H9 (cell line): ENCODE data around the gene PDE5A. TPM values are rescaled to one million over a fixed set of nuclear protein-coding genes. Genes with fewer than 3 reads are reported as not detected.

Experiments used
- DNase-seq: peaks from one replicate; pipeline ENCODE4 v3.0.0-alpha.2; 2017
- H2AFZ ChIP-seq: one replicate; pipeline ENCODE4 v1.6.1; 2013; ENCODE audit warnings: mild to moderate bottlenecking, low read length, control low read depth, moderate library complexity
- H2AK5ac ChIP-seq: 2 replicates; pipeline ENCODE4 v1.6.1; 2013; ENCODE audit warnings: low read length, control low read depth, mixed read lengths; ENCODE audit not compliant: insufficient read length
- H2BK120ac ChIP-seq: one replicate; pipeline ENCODE4 v1.6.1; 2013; ENCODE audit warnings: low read depth, mild to moderate bottlenecking, low read length, control low read depth, inconsistent platforms; ENCODE audit not compliant: poor library complexity, severe bottlenecking
- H2BK12ac ChIP-seq: 2 replicates; pipeline ENCODE4 v1.6.1; 2013; ENCODE audit warnings: low read length, control low read depth, mixed read lengths, low read depth; ENCODE audit not compliant: insufficient read length
- H2BK15ac ChIP-seq: 2 replicates; pipeline ENCODE4 v1.6.1; 2013; ENCODE audit warnings: low read depth, low read length, control low read depth
- H2BK20ac ChIP-seq: one replicate; pipeline ENCODE4 v1.6.1; 2013; ENCODE audit warnings: low read depth, mild to moderate bottlenecking, low read length, control low read depth, inconsistent platforms; ENCODE audit not compliant: poor library complexity, severe bottlenecking
- H2BK5ac ChIP-seq: 2 replicates; pipeline ENCODE4 v1.6.1; 2013; ENCODE audit warnings: low read length, control low read depth, mixed read lengths; ENCODE audit not compliant: insufficient read length
- H3K14ac ChIP-seq: 2 replicates; pipeline ENCODE4 v1.6.1; 2013; ENCODE audit warnings: low read length, control low read depth; ENCODE audit not compliant: insufficient read depth
- H3K18ac ChIP-seq: 2 replicates; pipeline ENCODE4 v1.6.1; 2013; ENCODE audit warnings: low read depth, mild to moderate bottlenecking, mixed read lengths, low read length, control low read depth; ENCODE audit not compliant: insufficient read length
- H3K23ac ChIP-seq: 2 replicates; pipeline ENCODE4 v1.6.1; 2013; ENCODE audit warnings: low read length, control low read depth, mixed read lengths, low read depth; ENCODE audit not compliant: insufficient read length
- H3K23me2 ChIP-seq: 2 replicates; pipeline ENCODE4 v1.6.1; 2013; ENCODE audit warnings: low read depth, mild to moderate bottlenecking, mixed read lengths, low read length, control low read depth; ENCODE audit not compliant: insufficient read length, poor library complexity, severe bottlenecking
- H3K27ac ChIP-seq: 2 replicates; pipeline ENCODE4 v1.5.1; 2013; ENCODE audit warnings: low read length, control low read depth, mixed read lengths, low read depth; ENCODE audit not compliant: insufficient read length
- H3K27me3 ChIP-seq: 2 replicates; pipeline ENCODE4 v1.6.1; 2013; ENCODE audit warnings: low read length, control low read depth, inconsistent platforms; ENCODE audit not compliant: insufficient read depth
- H3K4ac ChIP-seq: 2 replicates; pipeline ENCODE4 v1.6.1; 2013; ENCODE audit warnings: low read depth, mild to moderate bottlenecking, control low read depth, inconsistent platforms, low read length, moderate library complexity
- H3K4me1 ChIP-seq: 2 replicates; pipeline ENCODE4 v1.6.1; 2013; ENCODE audit warnings: low read length, control low read depth, inconsistent platforms; ENCODE audit not compliant: insufficient read depth
- H3K4me2 ChIP-seq: 2 replicates; pipeline ENCODE4 v1.6.1; 2013; ENCODE audit warnings: low read length, control low read depth, mixed read lengths; ENCODE audit not compliant: insufficient read length, insufficient read depth
- H3K56ac ChIP-seq: 2 replicates; pipeline ENCODE4 v1.6.1; 2013; ENCODE audit warnings: low read depth, mild to moderate bottlenecking, mixed read lengths, low read length, control low read depth; ENCODE audit not compliant: insufficient read length
- H3K79me1 ChIP-seq: 2 replicates; pipeline ENCODE4 v1.6.1; 2013; ENCODE audit warnings: low read depth, mild to moderate bottlenecking, moderate library complexity, low read length, control low read depth, inconsistent platforms; ENCODE audit not compliant: insufficient read depth, poor library complexity, severe bottlenecking
- H3K79me2 ChIP-seq: 2 replicates; pipeline ENCODE4 v1.6.1; 2013; ENCODE audit warnings: low read length, control low read depth, inconsistent platforms; ENCODE audit not compliant: insufficient read depth
- H3K9ac ChIP-seq: 2 replicates; pipeline ENCODE4 v1.6.1; 2013; ENCODE audit warnings: low read length, control low read depth, mixed read lengths; ENCODE audit not compliant: insufficient read length; ENCODE audit errors: extremely low read depth
- H3K9me3 ChIP-seq: one replicate; pipeline ENCODE4 v1.6.1; 2013; ENCODE audit warnings: low read depth, low read length, inconsistent platforms; ENCODE audit not compliant: control insufficient read depth
- H3T11ph ChIP-seq: one replicate; pipeline ENCODE4 v1.6.1; 2013; ENCODE audit warnings: mild to moderate bottlenecking, low read length, control low read depth, inconsistent platforms
- H4K20me1 ChIP-seq: one replicate; pipeline ENCODE4 v1.6.1; 2013; ENCODE audit not compliant: control insufficient read depth, insufficient read length, insufficient read depth
- H4K5ac ChIP-seq: 2 replicates; pipeline ENCODE4 v1.6.1; 2013; ENCODE audit warnings: low read depth, mild to moderate bottlenecking, mixed read lengths, low read length, control low read depth; ENCODE audit not compliant: insufficient read length
- H4K8ac ChIP-seq: replicated peaks from 2 replicates; pipeline ENCODE4 v1.6.1; 2013; ENCODE audit warnings: low read length, control low read depth, mixed read lengths, low read depth; ENCODE audit not compliant: insufficient read length
- H4K91ac ChIP-seq: 2 replicates; pipeline ENCODE4 v1.6.1; 2013; ENCODE audit warnings: low read depth, mild to moderate bottlenecking, moderate library complexity, mixed read lengths, low read length, control low read depth; ENCODE audit not compliant: insufficient read length
- H3K27ac Mint-ChIP-seq, 3 experiments: 2 replicates in 2 of 3; 3 replicates in 1 of 3; pipeline ENCODE4 v1.8.0; 2020 to 2021; ENCODE audit warnings: mixed read lengths in 3 of 3, mild to moderate bottlenecking in 1 of 3, moderate library complexity in 1 of 3
- H3K27me3 Mint-ChIP-seq: 2 replicates; pipeline ENCODE4 v1.8.0; 2021; ENCODE audit warnings: low read depth, mild to moderate bottlenecking, moderate library complexity, mixed read lengths
- H3K36me3 Mint-ChIP-seq, 3 experiments: 2 replicates in 2 of 3; 3 replicates in 1 of 3; pipeline ENCODE4 v1.8.0; 2020 to 2021; ENCODE audit warnings: low read depth in 3 of 3, mixed read lengths in 3 of 3; ENCODE audit not compliant: insufficient read depth in 1 of 3
- H3K4me1 Mint-ChIP-seq, 2 experiments: 2 replicates each; pipeline ENCODE4 v1.8.0; 2020; ENCODE audit warnings: mixed read lengths in 2 of 2
- H3K4me3 Mint-ChIP-seq, 2 experiments: 2 replicates in 1 of 2; 3 replicates in 1 of 2; pipeline ENCODE4 v1.8.0; 2020 to 2021; ENCODE audit warnings: mild to moderate bottlenecking in 2 of 2, mixed read lengths in 2 of 2, moderate library complexity in 1 of 2
- H3K9me3 Mint-ChIP-seq, 2 experiments: 2 replicates in 1 of 2; 3 replicates in 1 of 2; pipeline ENCODE4 v1.8.0; 2020; ENCODE audit warnings: mild to moderate bottlenecking in 2 of 2, mixed read lengths in 2 of 2, moderate library complexity in 1 of 2
- WGBS: extraction: QIAGEN DNeasy Blood & Tissue Kit; methylation state at CpG from one replicate; pipeline ENCODE4 v1.1.7; 2013; ENCODE audit warnings: missing lambda C conversion rate, low lambda C conversion rate, mixed read lengths; ENCODE audit not compliant: insufficient read length; ENCODE audit errors: extremely low coverage; 5-methylcytosine and 5-hydroxymethylcytosine counted together
- total RNA-seq: library from RNA; stranded (reverse); gene quantifications from 2 replicates; pipeline ENCODE4 v1.2.1, GENCODE V29; 2021
- TF ChIP-seq, protein P1 (sequence below): fragments of 200-600 bp; sonication (generic); conservative IDR thresholded peaks from 3 replicates; pipeline ENCODE4 v1.8.0; 2021; ENCODE audit warnings: antibody characterized with exemption, mild to moderate bottlenecking

The PDE5A gene
- total RNA-seq, 1 experiment from 2014 or later, result 15.7 TPM

DNA sequence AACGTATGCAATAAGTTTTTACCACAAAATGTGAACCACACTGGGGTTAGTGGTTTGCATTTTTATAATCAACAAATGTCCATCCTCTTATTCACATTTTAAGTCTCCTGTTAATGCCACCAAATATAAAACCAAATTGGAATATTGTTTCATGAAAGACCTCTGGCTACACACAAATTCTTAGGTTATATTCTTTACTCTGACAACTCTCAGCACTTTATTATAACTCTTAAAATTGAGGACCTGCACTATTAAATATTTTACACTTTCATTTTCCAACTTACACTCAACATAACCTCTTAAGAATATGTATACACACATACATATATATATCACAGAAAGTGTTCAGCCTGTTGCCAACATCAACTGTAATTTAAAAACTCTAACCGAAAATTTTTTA lies 2.8 kb downstream of the PDE5A start:
- no peak overlapping the region for H2BK15ac ChIP-seq
- no peak overlapping the region for H3T11ph ChIP-seq
- H3K14ac ChIP-seq, result no peak overlapping the region
- no peaks in the 10 kb centered on the region for H3K79me1 ChIP-seq
- no peak overlapping the region for H2AK5ac ChIP-seq
- H3K79me2 ChIP-seq, result 0 out of 2 replicates have a peak, but pooled peaks cover 2% of the 10 kb centered on the region
- no peak overlapping the region for H2BK20ac ChIP-seq
- no peaks in the 10 kb centered on the region for H3K27me3 ChIP-seq
- no peak overlapping the region for H3K56ac ChIP-seq
- no peak overlapping the region for H4K8ac ChIP-seq
- no peak overlapping the region for H3K27ac Mint-ChIP-seq
- no peak overlapping the region for H2BK5ac ChIP-seq
- no peak overlapping the region for H3K9ac ChIP-seq
- no peak overlapping the region for H2AFZ ChIP-seq
- no peak overlapping the region for H3K27ac ChIP-seq
- H2BK120ac ChIP-seq, result no peak overlapping the region
- H3K4me2 ChIP-seq, result no peak overlapping the region
- no peak overlapping the region for H2BK12ac ChIP-seq
- DNase-seq, result no peak
- no peak overlapping the region for H3K23ac ChIP-seq
- no peak overlapping the region for H4K5ac ChIP-seq
- H3K23me2 ChIP-seq, result peaks cover 10% of the 10 kb centered on the region
- peaks cover 9 to 19% of the 10 kb centered on the region in 2 experiments for H3K4me1 Mint-ChIP-seq
- H4K91ac ChIP-seq, result no peak overlapping the region
- WGBS, result no CpG with 5 or more reads among the region's 2 CpGs
- peaks cover 2 to 5% (median 3%) of the 10 kb centered on the region in 3 experiments; a peak in 3 of 7 replicates for H3K36me3 Mint-ChIP-seq
- no peaks in the 10 kb centered on the region; the same call in 1 of the 2 replicates for H3K4me1 ChIP-seq
- H4K20me1 ChIP-seq, result no peaks in the 10 kb centered on the region
- no peak overlapping the region for H3K18ac ChIP-seq
- no peaks in the 10 kb centered on the region for H3K9me3 ChIP-seq
- H3K4me3 Mint-ChIP-seq, result no peak overlapping the region; a peak in 1 of 5 replicates
- no peaks in the 10 kb centered on the region for H3K9me3 Mint-ChIP-seq
- no peak overlapping the region for H3K4ac ChIP-seq
- TF ChIP-seq, protein P1, sequence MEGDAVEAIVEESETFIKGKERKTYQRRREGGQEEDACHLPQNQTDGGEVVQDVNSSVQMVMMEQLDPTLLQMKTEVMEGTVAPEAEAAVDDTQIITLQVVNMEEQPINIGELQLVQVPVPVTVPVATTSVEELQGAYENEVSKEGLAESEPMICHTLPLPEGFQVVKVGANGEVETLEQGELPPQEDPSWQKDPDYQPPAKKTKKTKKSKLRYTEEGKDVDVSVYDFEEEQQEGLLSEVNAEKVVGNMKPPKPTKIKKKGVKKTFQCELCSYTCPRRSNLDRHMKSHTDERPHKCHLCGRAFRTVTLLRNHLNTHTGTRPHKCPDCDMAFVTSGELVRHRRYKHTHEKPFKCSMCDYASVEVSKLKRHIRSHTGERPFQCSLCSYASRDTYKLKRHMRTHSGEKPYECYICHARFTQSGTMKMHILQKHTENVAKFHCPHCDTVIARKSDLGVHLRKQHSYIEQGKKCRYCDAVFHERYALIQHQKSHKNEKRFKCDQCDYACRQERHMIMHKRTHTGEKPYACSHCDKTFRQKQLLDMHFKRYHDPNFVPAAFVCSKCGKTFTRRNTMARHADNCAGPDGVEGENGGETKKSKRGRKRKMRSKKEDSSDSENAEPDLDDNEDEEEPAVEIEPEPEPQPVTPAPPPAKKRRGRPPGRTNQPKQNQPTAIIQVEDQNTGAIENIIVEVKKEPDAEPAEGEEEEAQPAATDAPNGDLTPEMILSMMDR, result no peak
- peaks cover 2% of the 10 kb centered on the region; the same call in 1 of the 2 replicates for H3K27me3 Mint-ChIP-seq
